ENCODE measurements around the gene MRFAP1.
"Not testable (repeated sequence)": the region's sequence is repeated elsewhere in the genome, so short reads cannot be mapped to it uniquely, and the experiment has no call there.

Gene MRFAP1

GRCh38 chr4:6633091-6633906 lies 7.2 kb upstream of the MRFAP1 start:
- no peak for DNase-seq (ENCODE audit: low read depth, low spot score)

GRCh38 chr4:6634746-6635145 lies 5.7 kb upstream of the MRFAP1 start:
- no peak for DNase-seq (ENCODE audit: low read depth, low spot score)

DNA sequence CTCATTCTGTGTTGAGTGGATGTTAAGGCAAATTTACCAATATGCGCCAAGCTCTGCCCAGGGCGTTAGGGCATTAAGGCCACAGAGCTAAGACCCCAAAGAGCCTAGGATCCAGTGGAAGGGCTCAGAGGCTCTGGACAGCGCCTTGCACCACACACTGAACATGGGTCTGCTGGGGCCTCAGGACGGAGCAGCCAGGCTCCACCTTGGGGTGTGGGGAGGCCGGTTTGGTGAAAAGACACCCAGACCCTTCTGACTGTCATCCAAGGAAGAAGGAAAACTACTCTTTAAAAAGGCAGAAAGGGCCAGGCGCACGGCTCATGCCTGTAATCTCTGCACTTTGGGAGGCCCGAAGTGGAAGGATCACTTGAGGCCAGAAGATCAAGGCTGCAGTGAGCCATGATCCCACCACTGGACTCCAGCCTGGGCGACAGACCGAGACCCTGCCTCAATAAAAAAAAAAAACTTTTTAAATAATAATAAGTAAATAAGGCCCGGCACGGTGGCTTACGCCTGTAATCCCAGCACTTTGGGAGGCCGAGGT lies 1.3 kb upstream of the MRFAP1 start:
- no peak for DNase-seq (ENCODE audit: low read depth, low spot score)

GRCh38 chr4:6641164-6641970 lies 882 bp downstream of the MRFAP1 start:
- DNase-seq (ENCODE audit: low read depth, low spot score), result peak; percentile 75

DNA sequence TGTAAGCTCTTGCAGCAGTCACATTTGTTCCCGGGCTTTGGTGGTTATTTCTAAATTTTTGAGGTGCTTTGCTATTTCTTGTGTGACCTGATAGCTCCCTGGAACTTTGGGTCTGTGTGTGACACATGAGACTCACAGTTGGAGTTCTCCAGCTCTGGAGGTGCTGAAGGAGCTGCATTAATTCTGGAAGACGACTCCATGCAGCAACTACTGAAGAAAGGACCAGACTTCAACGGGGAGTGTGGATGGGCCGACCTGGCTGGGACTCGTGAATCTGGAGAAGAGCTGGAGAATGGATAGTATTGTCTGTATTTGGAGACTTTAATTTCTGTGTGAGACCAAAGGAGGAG lies 1.5 kb downstream of the MRFAP1 start:
- DNase-seq (ENCODE audit: low read depth, low spot score), result peak; percentile 46

GRCh38 chr4:6643141-6643847 lies 2.8 kb downstream of the MRFAP1 start:
- DNase-seq (ENCODE audit: low read depth, low spot score), result no peak

DNA sequence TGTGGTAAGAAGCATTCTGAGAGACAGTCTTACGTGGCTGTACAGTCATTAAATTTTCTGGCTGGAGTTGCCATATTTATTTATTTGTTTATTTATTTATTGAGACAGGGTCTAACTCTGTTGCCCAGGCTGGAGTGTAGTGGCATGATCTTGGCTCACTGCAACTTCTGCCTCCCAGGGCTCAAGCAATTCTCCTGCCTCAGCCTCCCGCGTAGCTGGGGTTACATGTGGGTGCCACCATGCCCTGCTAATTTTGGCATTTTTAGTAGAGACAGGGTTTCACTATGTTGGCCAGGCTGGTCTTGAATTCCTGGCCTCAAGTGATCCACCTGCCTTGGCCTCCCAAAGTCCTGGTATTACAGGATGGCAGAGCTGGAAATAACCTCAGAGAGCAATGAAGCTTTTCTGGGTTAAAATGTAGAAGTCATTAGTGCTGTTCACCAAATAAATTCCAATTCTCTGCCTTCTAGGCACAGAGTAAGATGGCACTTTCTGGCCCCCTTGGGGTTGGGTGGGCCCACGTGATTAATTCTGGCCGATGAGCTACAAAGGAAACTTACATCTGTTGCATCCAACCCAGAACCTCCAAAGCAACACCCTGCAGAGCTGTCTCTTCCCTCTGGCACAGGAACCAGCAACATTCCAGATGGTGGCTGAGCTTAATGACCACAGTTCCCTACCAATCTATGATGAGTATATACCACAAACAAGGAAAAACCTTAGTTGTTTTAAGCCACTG lies 4.5 kb downstream of the MRFAP1 start:
- no peak for DNase-seq (ENCODE audit: low read depth, low spot score)

GRCh38 chr4:6647169-6647568 lies 6.7 kb downstream of the MRFAP1 start:
- DNase-seq (ENCODE audit: low read depth, low spot score), result no peak

- no peak for DNase-seq (ENCODE audit: low read depth, low spot score)
Observed at GRCh38 chr4:6647582-6648230, 7.2 kb downstream of the MRFAP1 start.

DNA sequence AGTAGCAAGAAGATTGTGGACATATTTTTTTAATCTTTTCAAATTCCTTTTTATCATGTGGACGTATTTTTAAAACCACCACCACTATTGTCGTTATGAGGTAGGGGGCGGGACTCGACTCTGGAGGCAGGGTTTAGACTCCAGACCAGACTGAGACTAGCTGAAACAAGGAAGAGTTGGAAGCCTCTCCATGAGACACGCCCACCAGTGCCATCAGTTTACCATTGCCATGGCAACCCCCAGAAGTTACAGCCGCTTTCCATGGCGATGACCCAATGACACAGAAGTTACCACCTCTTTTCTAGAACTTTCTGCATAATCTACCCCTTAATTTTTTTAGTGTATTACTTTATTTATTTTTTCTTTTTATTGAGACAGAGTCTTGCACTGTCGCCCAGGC lies 8.7 kb downstream of the MRFAP1 start:
- DNase-seq (ENCODE audit: low read depth, low spot score), result no peak

DNA sequence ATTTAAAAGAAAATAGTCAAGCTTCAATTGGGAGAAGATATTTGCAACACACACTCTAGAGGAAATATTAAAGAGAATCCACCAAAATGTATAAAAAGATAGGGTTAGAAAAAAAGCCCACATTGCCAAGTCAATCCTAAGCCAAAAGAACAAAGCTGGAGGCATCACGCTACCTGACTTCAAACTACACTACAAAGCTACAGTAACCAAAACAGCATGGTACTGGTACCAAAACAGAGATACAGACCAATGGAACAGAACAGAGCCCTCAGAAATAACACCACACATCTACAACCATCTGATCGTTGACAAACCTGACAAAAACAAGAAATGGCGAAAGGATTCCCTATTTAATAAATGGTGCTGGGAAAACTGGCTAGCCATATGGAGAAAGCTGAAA lies 13.7 kb downstream of the MRFAP1 start:
- not testable (repeated sequence) for DNase-seq (ENCODE audit: low read depth, low spot score)

- not testable (repeated sequence) for DNase-seq (ENCODE audit: low read depth, low spot score)
Observed at GRCh38 chr4:6655291-6655690, 14.8 kb downstream of the MRFAP1 start.

- no peak for DNase-seq (ENCODE audit: low read depth, low spot score)
Observed at GRCh38 chr4:6655924-6656323, 15.4 kb downstream of the MRFAP1 start.

GRCh38 chr4:6657242-6658208 lies 17.0 kb downstream of the MRFAP1 start:
- no peak for DNase-seq (ENCODE audit: low read depth, low spot score)

GRCh38 chr4:6658209-6658595 lies 17.7 kb downstream of the MRFAP1 start:
- DNase-seq (ENCODE audit: low read depth, low spot score), result no peak

GRCh38 chr4:6658597-6659075 lies 18.2 kb downstream of the MRFAP1 start:
- peak; percentile 67 for DNase-seq (ENCODE audit: low read depth, low spot score)

DNA sequence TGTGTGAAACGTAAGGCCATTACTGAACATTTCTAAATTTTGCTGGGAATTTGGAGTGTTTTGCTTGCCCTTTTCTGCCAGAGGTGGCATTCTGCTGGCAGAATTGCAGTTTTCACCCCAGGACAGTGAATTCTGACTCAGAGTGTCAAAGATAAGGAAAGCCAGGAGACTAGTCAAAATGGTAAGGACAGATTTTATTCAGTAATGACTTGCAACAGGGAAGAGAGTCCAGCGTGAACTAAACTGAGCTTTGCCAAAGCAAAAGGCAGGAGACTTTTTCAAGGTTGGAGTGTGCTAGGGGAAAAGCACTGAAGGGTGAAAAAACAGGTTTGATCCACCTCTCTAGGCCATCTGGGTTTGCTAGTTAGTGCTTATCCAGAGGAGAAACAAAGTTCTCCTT lies 19.4 kb downstream of the MRFAP1 start:
- no peak for DNase-seq (ENCODE audit: low read depth, low spot score)

DNA sequence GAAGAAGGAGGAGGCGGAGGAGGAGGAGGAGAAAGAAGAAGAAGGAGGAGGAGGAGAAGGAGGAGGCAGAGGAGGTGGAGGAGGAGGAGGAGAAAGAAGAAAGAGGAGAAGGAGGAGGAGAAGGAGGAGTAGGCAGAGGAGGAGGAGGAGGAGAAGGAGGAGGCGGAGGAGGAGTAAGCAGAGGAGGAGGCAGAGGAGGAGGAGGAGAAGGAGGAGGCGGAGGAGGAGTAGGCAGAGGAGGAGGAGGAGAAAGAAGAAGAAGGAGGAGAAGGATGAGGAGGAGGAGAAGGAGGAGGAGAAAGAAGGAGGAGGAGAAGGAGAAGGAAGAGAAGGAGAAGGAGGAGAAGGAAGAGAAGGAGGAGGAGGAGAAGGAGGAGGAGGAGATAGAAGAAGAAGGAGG lies 19.9 kb downstream of the MRFAP1 start:
- no peak for DNase-seq (ENCODE audit: low read depth, low spot score)

GRCh38 chr4:6662591-6662990 lies 22.1 kb downstream of the MRFAP1 start:
- no peak for DNase-seq (ENCODE audit: low read depth, low spot score)
